GM21825 (cell line): ENCODE results near the gene ST7L.

Experiments
- ATAC-seq: cut with Tn5 transposase; IDR thresholded peaks from one replicate; pipeline ENCODE4 v1.9.1; 2021; ENCODE audit warnings: mild to moderate bottlenecking, moderate library complexity; ENCODE audit not compliant: unreplicated experiment

ST7L gene

DNA sequence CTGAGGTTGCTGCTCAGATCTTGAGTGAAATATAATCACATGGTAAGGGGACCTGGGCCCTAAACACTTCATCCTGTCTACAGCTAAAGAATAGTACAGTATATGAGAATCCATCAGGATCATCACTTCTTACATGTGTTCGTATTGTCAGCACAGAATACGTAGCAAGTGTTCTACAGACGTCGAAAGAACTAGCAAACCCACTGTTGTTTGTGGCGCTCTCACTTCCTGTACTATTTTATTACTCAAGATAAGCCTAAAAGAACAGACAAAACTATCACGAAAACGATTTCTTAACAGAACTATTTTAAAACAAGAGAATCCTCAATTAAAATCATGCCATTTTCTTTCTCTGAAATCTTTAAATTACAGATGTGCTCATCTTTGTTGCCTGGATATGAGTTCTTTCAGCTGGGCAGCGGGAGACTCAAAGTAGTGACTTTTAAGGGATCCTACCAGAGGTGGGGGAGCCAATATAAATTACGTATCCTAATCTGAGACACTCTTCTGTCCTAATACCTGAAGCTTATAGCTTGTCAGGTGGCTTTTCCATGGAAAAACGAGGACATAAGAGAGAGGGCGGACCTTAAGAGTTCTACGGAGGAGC is 724 bp downstream of the ST7L start:
- ATAC-seq = no peak

DNA sequence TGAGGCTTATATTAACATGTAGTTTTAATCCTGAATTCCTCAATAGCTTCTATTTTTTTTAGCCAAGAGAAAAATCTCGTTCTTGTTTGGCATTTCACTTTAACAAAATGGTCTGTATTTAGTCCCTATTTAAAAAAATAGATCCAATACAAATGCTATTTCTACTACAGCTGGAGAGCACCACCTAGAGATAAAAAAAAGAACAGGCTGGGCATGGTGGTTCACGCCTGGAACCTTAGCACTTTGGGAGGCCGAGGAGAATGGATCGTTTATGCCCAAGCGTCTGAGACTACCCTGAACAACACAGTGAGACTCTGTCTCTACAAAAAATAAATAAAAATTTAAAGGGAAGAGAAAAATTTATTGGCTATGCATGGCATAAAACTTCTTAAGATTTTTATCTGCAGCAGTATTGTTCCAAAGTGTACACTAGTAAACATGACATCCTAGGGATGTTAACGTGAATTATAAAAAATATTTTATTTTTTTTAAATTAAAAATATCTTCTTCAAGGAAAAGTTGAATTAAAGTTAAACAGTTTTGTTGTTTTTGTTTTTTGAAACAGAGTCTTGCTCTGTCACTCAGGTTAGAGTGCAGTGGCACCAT is 4.4 kb downstream of the ST7L start:
- no peak for ATAC-seq

- ATAC-seq = no peak
These were observed 13.2 kb downstream of the ST7L start for GRCh38 chr1:112605633-112606327.

- no peak for ATAC-seq
These were observed 15.4 kb downstream of the ST7L start for GRCh38 chr1:112603541-112603940.

DNA sequence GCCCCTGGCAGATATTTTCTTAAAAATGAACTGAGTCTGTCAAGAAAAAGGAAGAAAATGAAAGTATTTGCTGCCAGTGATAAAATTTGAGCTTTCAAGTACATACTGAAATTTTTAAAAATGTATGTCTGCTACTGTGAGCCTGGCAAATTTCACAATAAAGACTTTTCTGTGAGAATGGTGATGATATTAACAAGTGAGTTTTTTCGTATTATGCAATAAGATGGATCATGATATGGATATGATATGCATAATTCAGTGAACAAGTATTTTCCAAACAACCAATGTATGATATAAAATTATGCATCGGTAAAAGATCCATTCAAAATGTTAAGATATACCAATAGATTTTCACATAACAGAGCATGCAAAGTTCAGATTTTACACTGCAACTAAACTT is 15.9 kb downstream of the ST7L start:
- no peak for ATAC-seq

GRCh38 chr1:112599477-112599876 is 19.5 kb downstream of the ST7L start:
- ATAC-seq = no peak

DNA sequence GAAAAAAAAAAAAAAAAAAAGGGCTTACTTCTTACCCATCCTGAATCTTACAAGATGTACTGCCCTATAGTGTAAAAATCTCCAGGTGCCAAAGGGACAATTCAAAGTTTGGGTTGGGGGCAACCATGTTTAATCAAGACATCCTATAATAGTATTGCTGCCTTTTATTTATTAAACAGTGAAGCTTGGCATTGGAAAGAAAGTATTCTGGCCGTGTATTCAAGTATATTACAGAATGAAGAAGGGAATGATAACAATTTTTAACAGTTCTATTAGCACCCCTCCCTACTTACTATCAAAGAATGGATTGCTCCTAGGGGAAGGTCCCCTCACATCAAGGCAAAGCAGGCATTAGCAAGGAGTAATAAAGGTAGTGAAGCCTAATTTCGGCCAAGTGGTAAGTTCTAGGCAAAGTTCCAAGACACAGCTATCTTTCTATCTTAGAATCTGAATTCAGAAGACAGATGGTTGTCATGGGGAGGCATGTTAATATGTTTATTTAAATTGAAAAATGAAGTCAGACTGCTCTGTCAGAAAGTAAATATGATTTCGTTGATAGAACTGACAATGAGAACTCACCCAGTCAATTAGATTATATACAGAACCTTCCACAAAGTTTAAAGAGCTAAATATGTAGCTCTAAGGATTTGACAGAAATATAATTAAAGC is 24.6 kb downstream of the ST7L start:
- no peak for ATAC-seq

DNA sequence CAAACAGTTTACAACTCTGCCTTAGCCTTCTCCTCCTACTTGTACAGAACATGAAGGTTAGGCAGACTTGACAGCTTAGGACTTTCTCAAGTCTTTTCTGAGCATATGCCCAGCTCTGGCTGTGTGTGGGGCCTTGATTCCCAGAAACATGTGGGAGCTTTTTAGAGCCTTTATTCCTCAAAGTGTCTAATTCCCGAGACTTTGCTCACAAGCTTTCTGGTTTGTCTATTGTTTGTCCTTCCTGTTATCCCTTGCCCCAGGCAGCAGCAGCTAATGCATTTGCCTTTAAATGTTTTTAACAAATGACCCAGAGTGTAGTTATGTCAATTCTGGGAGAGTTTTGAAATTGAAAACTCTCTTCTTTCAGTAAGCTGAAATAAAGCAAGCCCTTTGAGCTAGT is 29.2 kb downstream of the ST7L start:
- no peak for ATAC-seq

GRCh38 chr1:112583366-112583765 is 35.6 kb downstream of the ST7L start:
- ATAC-seq = no peak

DNA sequence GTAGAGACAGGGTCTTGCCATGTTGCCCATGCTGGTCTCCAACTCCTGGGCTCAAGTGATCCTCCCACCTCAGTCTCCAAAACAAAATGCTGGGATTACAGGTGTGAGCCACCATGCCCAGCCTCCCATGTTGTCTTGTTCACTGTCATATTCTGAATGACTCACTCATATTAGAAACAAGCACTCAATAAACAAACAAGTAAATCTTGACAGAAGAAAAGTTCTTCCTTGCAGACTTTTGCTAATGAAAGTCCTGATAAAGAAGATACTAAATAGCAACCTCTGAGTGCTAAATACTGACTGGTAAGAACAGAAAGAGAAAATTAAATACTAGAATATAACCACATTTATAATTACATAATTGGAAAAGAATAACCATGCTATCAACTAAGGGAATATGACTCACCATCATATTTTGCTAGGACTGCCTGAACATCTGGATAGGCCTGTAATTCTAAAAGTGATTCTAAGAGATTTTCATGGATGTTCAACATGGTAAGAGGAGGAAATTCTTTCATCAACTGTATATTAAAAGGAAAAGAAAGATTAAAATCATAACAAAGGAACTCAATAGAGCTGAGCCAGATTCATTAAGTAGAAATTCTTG is 37.3 kb downstream of the ST7L start:
- no peak for ATAC-seq

- no peak for ATAC-seq
These were observed 39.0 kb downstream of the ST7L start for GRCh38 chr1:112579801-112580510.

GRCh38 chr1:112576240-112576639 is 42.7 kb downstream of the ST7L start:
- no peak for ATAC-seq

GRCh38 chr1:112575154-112575804 is 43.7 kb downstream of the ST7L start:
- ATAC-seq = no peak

GRCh38 chr1:112565800-112566199 is 53.1 kb downstream of the ST7L start:
- no peak for ATAC-seq

- no peak for ATAC-seq
These were observed 54.9 kb downstream of the ST7L start for GRCh38 chr1:112564081-112564480.

- no peak for ATAC-seq
These were observed 55.6 kb downstream of the ST7L start for GRCh38 chr1:112563341-112563740.

- no peak for ATAC-seq
These were observed 60.3 kb downstream of the ST7L start for GRCh38 chr1:112558634-112559033.

- no peak for ATAC-seq
These were observed 61.6 kb downstream of the ST7L start for GRCh38 chr1:112557385-112557784.

DNA sequence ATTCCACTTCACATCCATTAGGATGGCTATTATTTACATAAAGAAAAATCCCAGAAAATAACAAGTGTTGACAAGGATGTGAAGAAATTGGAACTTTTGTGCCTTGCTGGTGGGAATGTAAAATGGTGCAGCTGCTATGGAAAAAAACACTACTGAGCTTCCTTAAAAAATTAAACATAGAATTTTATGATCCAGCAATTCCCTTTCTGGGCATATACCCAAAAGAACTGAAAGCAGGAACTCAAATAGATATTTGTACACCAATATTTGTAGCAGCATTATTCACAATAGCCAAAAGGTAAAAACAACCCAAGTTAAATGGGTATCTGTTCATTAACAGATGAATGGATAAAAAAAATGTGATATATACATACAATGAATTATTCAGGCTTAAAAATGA is 64.5 kb downstream of the ST7L start:
- no peak for ATAC-seq

- ATAC-seq = no peak
These were observed 69.4 kb downstream of the ST7L start for GRCh38 chr1:112549590-112549989.
